Measurements from ENCODE around the gene GGT5. TPM values are rescaled to one million over a fixed set of nuclear protein-coding genes. Genes with fewer than 3 reads are reported as not detected.
A peak's percentile ranks its signal among the peaks of the same experiment; 100 is the strongest.

Gene GGT5
- total and polyA plus RNA-seq, 2 of the 13 experiments (the other 11 are each of a cell fraction or from before 2014, with no cell fraction given), result 0.69 to 3.1 TPM

DNA sequence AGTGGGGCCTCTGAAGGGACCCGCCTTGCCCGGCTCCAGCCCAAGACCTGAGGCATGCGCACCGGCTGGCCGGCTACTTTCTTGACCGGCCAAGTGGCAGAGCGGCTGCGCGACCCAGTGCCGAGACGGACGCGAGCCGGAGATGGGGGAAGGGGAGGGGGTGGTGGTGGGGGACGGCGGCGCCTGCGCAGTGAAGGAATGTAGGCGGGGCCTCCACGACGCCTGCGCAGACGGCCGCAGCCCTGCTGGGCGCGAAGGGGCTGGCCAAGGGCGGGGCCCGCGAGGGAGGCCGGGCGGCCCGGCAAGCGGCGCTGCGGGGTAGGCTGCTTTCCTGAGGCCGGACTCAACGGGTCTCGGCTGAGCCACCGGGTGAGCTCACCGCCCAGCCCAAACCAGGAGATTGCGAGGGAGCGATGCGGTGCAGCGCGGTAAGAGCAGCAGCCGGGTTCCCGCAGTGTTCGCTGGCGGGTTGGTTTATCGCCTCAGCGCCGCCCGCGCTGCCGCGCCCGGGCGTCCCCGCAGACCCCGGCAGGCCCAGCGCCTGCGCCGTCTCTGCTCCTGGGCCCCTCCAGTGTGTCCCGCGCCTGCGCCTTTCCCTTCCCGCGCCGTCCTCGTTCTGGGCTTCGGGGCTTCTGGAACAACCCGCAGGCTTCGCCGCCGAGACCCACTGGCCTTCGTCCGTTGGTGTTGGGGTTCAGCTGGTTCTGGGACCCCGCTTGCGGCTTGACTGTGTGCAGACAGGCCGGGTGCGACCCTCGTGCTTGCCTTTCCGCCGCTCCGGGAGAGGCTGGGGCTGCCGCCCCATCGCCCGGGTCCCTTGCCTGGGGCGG, 25.9 kb upstream of the GGT5 start, which contains the start of gene SPECC1L (continued):
- TF ChIP-seq PPARG (CRISPR knock-in tag; conservative IDR thresholded peaks at IDR 0.05), result no peak; the same call in 1 of the 2 replicates
- TF ChIP-seq, protein P1, sequence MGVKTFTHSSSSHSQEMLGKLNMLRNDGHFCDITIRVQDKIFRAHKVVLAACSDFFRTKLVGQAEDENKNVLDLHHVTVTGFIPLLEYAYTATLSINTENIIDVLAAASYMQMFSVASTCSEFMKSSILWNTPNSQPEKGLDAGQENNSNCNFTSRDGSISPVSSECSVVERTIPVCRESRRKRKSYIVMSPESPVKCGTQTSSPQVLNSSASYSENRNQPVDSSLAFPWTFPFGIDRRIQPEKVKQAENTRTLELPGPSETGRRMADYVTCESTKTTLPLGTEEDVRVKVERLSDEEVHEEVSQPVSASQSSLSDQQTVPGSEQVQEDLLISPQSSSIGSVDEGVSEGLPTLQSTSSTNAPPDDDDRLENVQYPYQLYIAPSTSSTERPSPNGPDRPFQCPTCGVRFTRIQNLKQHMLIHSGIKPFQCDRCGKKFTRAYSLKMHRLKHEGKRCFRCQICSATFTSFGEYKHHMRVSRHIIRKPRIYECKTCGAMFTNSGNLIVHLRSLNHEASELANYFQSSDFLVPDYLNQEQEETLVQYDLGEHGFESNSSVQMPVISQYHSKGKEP (CRISPR knock-in tag; IDR thresholded peaks at IDR 0.05), result no peak; the same call in 1 of the 2 replicates
- peak; percentile 76; the same call in 1 of the 2 replicates for TF ChIP-seq ZNF776 (CRISPR knock-in tag; IDR thresholded peaks at IDR 0.05)
- TF ChIP-seq, protein P2, sequence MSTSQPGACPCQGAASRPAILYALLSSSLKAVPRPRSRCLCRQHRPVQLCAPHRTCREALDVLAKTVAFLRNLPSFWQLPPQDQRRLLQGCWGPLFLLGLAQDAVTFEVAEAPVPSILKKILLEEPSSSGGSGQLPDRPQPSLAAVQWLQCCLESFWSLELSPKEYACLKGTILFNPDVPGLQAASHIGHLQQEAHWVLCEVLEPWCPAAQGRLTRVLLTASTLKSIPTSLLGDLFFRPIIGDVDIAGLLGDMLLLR (CRISPR knock-in tag; IDR thresholded peaks at IDR 0.05), result no peak; the same call in 1 of the 2 replicates
- no peak for TF ChIP-seq HMGA1 (CRISPR knock-in tag; conservative IDR thresholded peaks at IDR 0.05)
- TF ChIP-seq ZNF224 (CRISPR knock-in tag; IDR thresholded peaks at IDR 0.05), result peak; percentile 83; the same call in 1 of the 2 replicates
- TF ChIP-seq, protein P3, sequence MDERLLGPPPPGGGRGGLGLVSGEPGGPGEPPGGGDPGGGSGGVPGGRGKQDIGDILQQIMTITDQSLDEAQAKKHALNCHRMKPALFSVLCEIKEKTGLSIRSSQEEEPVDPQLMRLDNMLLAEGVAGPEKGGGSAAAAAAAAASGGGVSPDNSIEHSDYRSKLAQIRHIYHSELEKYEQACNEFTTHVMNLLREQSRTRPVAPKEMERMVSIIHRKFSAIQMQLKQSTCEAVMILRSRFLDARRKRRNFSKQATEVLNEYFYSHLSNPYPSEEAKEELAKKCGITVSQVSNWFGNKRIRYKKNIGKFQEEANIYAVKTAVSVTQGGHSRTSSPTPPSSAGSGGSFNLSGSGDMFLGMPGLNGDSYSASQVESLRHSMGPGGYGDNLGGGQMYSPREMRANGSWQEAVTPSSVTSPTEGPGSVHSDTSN (CRISPR knock-in tag; IDR thresholded peaks at IDR 0.05), result no peak
- 0 out of 2 replicates have a peak, but pooled peaks have one; percentile 46 for TF ChIP-seq GLI4 (CRISPR knock-in tag; IDR thresholded peaks at IDR 0.05; ENCODE audit: borderline replicate concordance)
- TF ChIP-seq PITX1 (CRISPR knock-in tag; IDR thresholded peaks at IDR 0.05), result peak; percentile 6; the same call in 1 of the 2 replicates
- TF ChIP-seq, protein P4, sequence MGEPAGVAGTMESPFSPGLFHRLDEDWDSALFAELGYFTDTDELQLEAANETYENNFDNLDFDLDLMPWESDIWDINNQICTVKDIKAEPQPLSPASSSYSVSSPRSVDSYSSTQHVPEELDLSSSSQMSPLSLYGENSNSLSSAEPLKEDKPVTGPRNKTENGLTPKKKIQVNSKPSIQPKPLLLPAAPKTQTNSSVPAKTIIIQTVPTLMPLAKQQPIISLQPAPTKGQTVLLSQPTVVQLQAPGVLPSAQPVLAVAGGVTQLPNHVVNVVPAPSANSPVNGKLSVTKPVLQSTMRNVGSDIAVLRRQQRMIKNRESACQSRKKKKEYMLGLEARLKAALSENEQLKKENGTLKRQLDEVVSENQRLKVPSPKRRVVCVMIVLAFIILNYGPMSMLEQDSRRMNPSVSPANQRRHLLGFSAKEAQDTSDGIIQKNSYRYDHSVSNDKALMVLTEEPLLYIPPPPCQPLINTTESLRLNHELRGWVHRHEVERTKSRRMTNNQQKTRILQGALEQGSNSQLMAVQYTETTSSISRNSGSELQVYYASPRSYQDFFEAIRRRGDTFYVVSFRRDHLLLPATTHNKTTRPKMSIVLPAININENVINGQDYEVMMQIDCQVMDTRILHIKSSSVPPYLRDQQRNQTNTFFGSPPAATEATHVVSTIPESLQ (CRISPR knock-in tag; conservative IDR thresholded peaks at IDR 0.05), result no peak
- TF ChIP-seq KLF13 (CRISPR knock-in tag; IDR thresholded peaks at IDR 0.05), result no peak
- no peak for TF ChIP-seq TBP (CRISPR knock-in tag; IDR thresholded peaks at IDR 0.05)
- no peak for TF ChIP-seq MZF1 (CRISPR knock-in tag; IDR thresholded peaks at IDR 0.05; ENCODE audit: borderline replicate concordance)
- TF ChIP-seq ZNF629 (CRISPR knock-in tag; conservative IDR thresholded peaks at IDR 0.05), result no peak
- TF ChIP-seq CHCHD3 (CRISPR knock-in tag; IDR thresholded peaks at IDR 0.05), result peak; percentile 49; the same call in 1 of the 2 replicates
- no peak; the same call in 1 of the 2 replicates for TF ChIP-seq WIZ (CRISPR knock-in tag; IDR thresholded peaks at IDR 0.05)
- TF ChIP-seq CBX2 (IDR thresholded peaks at IDR 0.05; ENCODE audit: low read depth, low read length), result no peak
- no peak for TF ChIP-seq CBX2 (CRISPR knock-in tag; IDR thresholded peaks at IDR 0.05; ENCODE audit: low read depth)
- TF ChIP-seq, protein P5, sequence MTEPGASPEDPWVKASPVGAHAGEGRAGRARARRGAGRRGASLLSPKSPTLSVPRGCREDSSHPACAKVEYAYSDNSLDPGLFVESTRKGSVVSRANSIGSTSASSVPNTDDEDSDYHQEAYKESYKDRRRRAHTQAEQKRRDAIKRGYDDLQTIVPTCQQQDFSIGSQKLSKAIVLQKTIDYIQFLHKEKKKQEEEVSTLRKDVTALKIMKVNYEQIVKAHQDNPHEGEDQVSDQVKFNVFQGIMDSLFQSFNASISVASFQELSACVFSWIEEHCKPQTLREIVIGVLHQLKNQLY (CRISPR knock-in tag; IDR thresholded peaks at IDR 0.05), result no peak
- 0 out of 2 replicates have a peak, but pooled peaks have one; percentile 46 for TF ChIP-seq ZNF329 (CRISPR knock-in tag; IDR thresholded peaks at IDR 0.05; ENCODE audit: low read depth)
- TF ChIP-seq, protein P6, sequence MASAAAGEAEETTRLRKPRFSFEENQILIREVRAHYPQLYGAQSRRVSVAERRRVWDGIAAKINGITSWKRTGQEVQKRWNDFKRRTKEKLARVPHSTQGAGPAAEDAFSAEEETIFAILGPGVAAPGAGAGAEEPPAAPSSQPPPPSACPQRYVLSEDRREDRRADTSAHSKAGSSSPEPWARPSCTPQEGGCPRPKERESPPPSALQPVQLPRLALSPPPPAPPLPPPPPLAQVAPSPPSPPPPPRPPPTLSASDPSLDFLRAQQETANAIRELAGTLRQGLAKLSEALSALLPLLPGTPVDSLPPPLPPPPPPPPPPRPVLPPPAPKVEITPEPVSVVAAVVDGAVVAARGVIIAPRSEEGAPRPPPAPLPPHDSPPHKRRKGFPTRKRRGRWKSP (CRISPR knock-in tag; IDR thresholded peaks at IDR 0.05), result peak; percentile 95
- TF ChIP-seq MYNN (CRISPR knock-in tag; IDR thresholded peaks at IDR 0.05; ENCODE audit: low read depth), result no peak
- TF ChIP-seq ZNF709 (CRISPR knock-in tag; IDR thresholded peaks at IDR 0.05), result peak; percentile 66; the same call in 1 of the 2 replicates

Measured in HepG2 (cell line).